ENCODE measurements around the gene BBLN. TPM values are rescaled to one million over a fixed set of nuclear protein-coding genes. Genes with fewer than 3 reads are reported as not detected.

Gene BBLN
- total RNA-seq, 4 donors from 2014 or later, result 202 to 310 (median 243) TPM

- WGBS, 2 donors, result 64 to 76% methylated on average over 11 of the region's 11 CpGs
- peaks cover 0 to 26% (median 12%) of the 10 kb centered on the region in 4 donors for H3K4me1 ChIP-seq
- H3K4me3 ChIP-seq, result no peak overlapping the region
- no peaks in the 10 kb centered on the region for H3K9me3 ChIP-seq
- H3K27me3 ChIP-seq, result no peaks in the 10 kb centered on the region
- no peak overlapping the region for H3K27ac ChIP-seq
- no peak for TF ChIP-seq POLR2A (IDR thresholded peaks at IDR 0.05)
- TF ChIP-seq CTCF (IDR thresholded peaks at IDR 0.05), result no peak
- no peak for TF ChIP-seq EP300 (IDR thresholded peaks at IDR 0.05)
- no peak for DNase-seq (ENCODE audit: low spot score in 2 of 2)
- H3K36me3 ChIP-seq, result no peaks in the 10 kb centered on the region
Measured at GRCh38 chr9:128149951-128150593, 10.0 kb upstream of the BBLN start.

GRCh38 chr9:128150594-128151308 lies 9.3 kb upstream of the BBLN start:
- 66 to 68% methylated on average over 19 of the region's 19 CpGs for WGBS, 2 donors
- Histone ChIP-seq H3K27me3 (no peaks in the 10 kb centered on the region), H3K9me3 (no peaks in the 10 kb centered on the region), H3K36me3 (no peaks in the 10 kb centered on the region), H3K27ac (no peak overlapping the region), H3K4me3 (no peak overlapping the region), H3K4me1 (peaks cover 0 to 26% (median 12%) of the 10 kb centered on the region in 4 donors)
- no peak for DNase-seq (ENCODE audit: low spot score in 2 of 2)
- no peak for TF ChIP-seq CTCF (IDR thresholded peaks at IDR 0.05)
- TF ChIP-seq EP300 (IDR thresholded peaks at IDR 0.05), result no peak
- TF ChIP-seq POLR2A (IDR thresholded peaks at IDR 0.05), result no peak

GRCh38 chr9:128151309-128152132 lies 8.5 kb upstream of the BBLN start:
- TF ChIP-seq EP300 (IDR thresholded peaks at IDR 0.05), result no peak
- no peak for TF ChIP-seq POLR2A (IDR thresholded peaks at IDR 0.05)
- TF ChIP-seq CTCF (IDR thresholded peaks at IDR 0.05), result no peak
- Histone ChIP-seq H3K27ac (no peak overlapping the region), H3K4me3 (no peak overlapping the region), H3K27me3 (no peaks in the 10 kb centered on the region), H3K9me3 (no peaks in the 10 kb centered on the region), H3K36me3 (no peaks in the 10 kb centered on the region), H3K4me1 (peaks cover 0 to 26% (median 12%) of the 10 kb centered on the region in 4 donors)
- DNase-seq (ENCODE audit: low spot score in 2 of 2), result no peak
- WGBS, 2 donors, result 82 to 88% methylated on average over 18 of the region's 18 CpGs

- H3K4me3 ChIP-seq, result no peak overlapping the region
- peaks cover 0 to 26% (median 12%) of the 10 kb centered on the region in 4 donors for H3K4me1 ChIP-seq
- H3K9me3 ChIP-seq, result no peaks in the 10 kb centered on the region
- WGBS, 2 donors, result 91 to 92% methylated on average over 12 to 13 of the region's 13 CpGs
- no peaks in the 10 kb centered on the region for H3K27me3 ChIP-seq
- H3K27ac ChIP-seq, result no peak overlapping the region
- DNase-seq (ENCODE audit: low spot score in 2 of 2), result no peak
- H3K36me3 ChIP-seq, result no peaks in the 10 kb centered on the region
- TF ChIP-seq POLR2A (IDR thresholded peaks at IDR 0.05) (no peak), EP300 (IDR thresholded peaks at IDR 0.05) (no peak), CTCF (IDR thresholded peaks at IDR 0.05) (no peak)
Measured at GRCh38 chr9:128152133-128153059, 7.7 kb upstream of the BBLN start.
